Keratinocyte (primary cell): ENCODE data around the gene CDHR1. TPM values are rescaled to one million over a fixed set of nuclear protein-coding genes. Genes with fewer than 3 reads are reported as not detected.

ENCODE experiments used
- DNase-seq: peaks from one replicate; pipeline ENCODE4 v3.0.0-alpha.2; 2011; ENCODE audit warnings: low read depth, missing footprints, low spot score
- FAIRE-seq: peaks from 2 replicates; lab custom pipeline; 2011; peaks lifted over from hg19 to GRCh38; lab: Jason Lieb, UNC
- H2AFZ ChIP-seq: 2 replicates; pipeline ENCODE4 v1.6.0; 2012; ENCODE audit warnings: low read length, control low read depth, inconsistent platforms; ENCODE audit not compliant: control insufficient read depth
- H3K27ac ChIP-seq: 2 replicates; pipeline ENCODE4 v1.5.1; 2011; ENCODE audit warnings: low read length; ENCODE audit not compliant: control insufficient read depth, insufficient read depth
- H3K27me3 ChIP-seq: 3 replicates; pipeline ENCODE4 v1.6.0; 2011; ENCODE audit warnings: low read length; ENCODE audit not compliant: control insufficient read depth, insufficient read depth; ENCODE audit errors: extremely low read depth
- H3K36me3 ChIP-seq, 2 experiments: 2 replicates in 1 of 2; 3 replicates in 1 of 2; pipeline ENCODE4 v1.5.1; 2011; ENCODE audit warnings: low read length in 2 of 2, mild to moderate bottlenecking in 1 of 2; ENCODE audit not compliant: control insufficient read depth in 2 of 2, insufficient read depth in 2 of 2; ENCODE audit errors: extremely low read depth in 1 of 2
- H3K4me1 ChIP-seq: 3 replicates; pipeline ENCODE4 v1.5.1; 2011; ENCODE audit warnings: low read length; ENCODE audit not compliant: control insufficient read depth, insufficient read depth; ENCODE audit errors: extremely low read depth
- H3K4me2 ChIP-seq: 3 replicates; pipeline ENCODE4 v1.6.0; 2011; ENCODE audit warnings: low read depth, low read length; ENCODE audit not compliant: control insufficient read depth, insufficient read depth; ENCODE audit errors: extremely low read depth
- H3K4me3 ChIP-seq, 3 experiments: fragments of 200-600 bp in 1 of 3; sonication (generic) in 1 of 3; 2 replicates in 2 of 3; 3 replicates in 1 of 3; pipeline ENCODE4 v1.5.1; 2011 to 2016; ENCODE audit warnings: low read length in 3 of 3, mild to moderate bottlenecking in 3 of 3, control low read depth in 2 of 3, inconsistent platforms in 1 of 3, low read depth in 1 of 3, mixed read lengths in 1 of 3, mixed run types in 1 of 3, moderate library complexity in 1 of 3; ENCODE audit not compliant: control insufficient read depth in 2 of 3, insufficient read depth in 2 of 3; ENCODE audit errors: extremely low read depth in 1 of 3
- H3K79me2 ChIP-seq: 2 replicates; pipeline ENCODE4 v1.6.0; 2012; ENCODE audit warnings: low read length; ENCODE audit not compliant: control insufficient read depth, insufficient read depth
- H3K9ac ChIP-seq: 3 replicates; pipeline ENCODE4 v1.6.0; 2011; ENCODE audit warnings: low read length; ENCODE audit not compliant: control insufficient read depth, insufficient read depth; ENCODE audit errors: extremely low read depth
- H3K9me1 ChIP-seq: 3 replicates; pipeline ENCODE4 v1.6.0; 2011; ENCODE audit warnings: low read length; ENCODE audit not compliant: control insufficient read depth, insufficient read depth; ENCODE audit errors: extremely low read depth
- H3K9me3 ChIP-seq: 2 replicates; pipeline ENCODE4 v1.5.1; 2012; ENCODE audit warnings: low read depth, low read length; ENCODE audit not compliant: control insufficient read depth
- H4K20me1 ChIP-seq: 3 replicates; pipeline ENCODE4 v1.6.0; 2011; ENCODE audit warnings: low read length; ENCODE audit not compliant: control insufficient read depth, insufficient read depth; ENCODE audit errors: extremely low read depth
- CTCF ChIP-seq, 3 experiments: IDR thresholded peaks in 1 of 3; conservative IDR thresholded peaks in 1 of 3; optimal IDR thresholded peaks in 1 of 3; 2 replicates in 2 of 3; 3 replicates in 1 of 3; pipeline versions ENCODE3 to v1.5.1; 2011; ENCODE audit warnings: low read length in 3 of 3, mild to moderate bottlenecking in 3 of 3, moderate library complexity in 2 of 3, control low read depth in 1 of 3, inconsistent platforms in 1 of 3; ENCODE audit not compliant: insufficient read depth in 2 of 3; ENCODE audit errors: extremely low read depth in 1 of 3
- EZH2 ChIP-seq: IDR thresholded peaks from one replicate; pipeline ENCODE4 v1.6.1; 2012; ENCODE audit warnings: inconsistent platforms, mild to moderate bottlenecking, low read length, moderate library complexity
- dilution Hi-C: fragments of 300-500 bp; cut with MboI; formaldehyde crosslinking; loops from one replicate; pipeline ENCODE4 v1.7.0; 2020; ENCODE audit warnings: low sequenced_read_pairs; ENCODE audit not compliant: extremely low pct_ligation_motif_present
- polyA plus RNA-seq, 5 experiments: library from polyadenylated mRNA; depleted of rRNA in 3 of 5; stranded (reverse) in 3 of 5; stranded (forward) in 1 of 5; unstranded in 1 of 5; fragments of >200 nt; gene quantifications; 1 replicate in 1 of 5; 2 replicates in 3 of 5; 3 replicates in 1 of 5; pipeline versions ENCODE4 v1.2.1 to v1.2.3, GENCODE V29; 2011 to 2012; ENCODE audit warnings: missing spikeins in 2 of 5, low read depth in 1 of 5, low replicate concordance in 1 of 5

CDHR1 gene
- polyA plus RNA-seq, 1 donor (not counting 4 experiments of a cell fraction or from before 2014, with no cell fraction given), result 5.2 TPM

GRCh38 chr10:84216834-84217233 is 22.5 kb downstream of the CDHR1 start:
- Histone ChIP-seq H3K9me1 (no peaks in the 10 kb centered on the region), H3K79me2 (no peaks in the 10 kb centered on the region), H3K36me3 (no peaks in the 10 kb centered on the region), H4K20me1 (no peaks in the 10 kb centered on the region), H3K9me3 (no peaks in the 10 kb centered on the region), H3K27me3 (no peaks in the 10 kb centered on the region), H2AFZ (no peak overlapping the region), H3K27ac (no peak overlapping the region), H3K4me2 (no peak overlapping the region), H3K9ac (no peak overlapping the region), H3K4me1 (no peaks in the 10 kb centered on the region), H3K4me3 (no peak overlapping the region)
- DNase-seq, result no peak
- dilution Hi-C loops, result no loop called here
- no peak for TF ChIP-seq CTCF (optimal IDR thresholded peaks at IDR 0.05 in 1 of 3, IDR thresholded peaks at IDR 0.05 in 1 of 3, conservative IDR thresholded peaks at IDR 0.05 in 1 of 3; ENCODE audit: extremely low read depth in 1 of 3, insufficient read depth in 2 of 3, low read length in 3 of 3)
- no peak for FAIRE-seq

GRCh38 chr10:84217746-84218145 is 23.4 kb downstream of the CDHR1 start:
- no peaks in the 10 kb centered on the region for H3K4me1 ChIP-seq
- FAIRE-seq (no peak), DNase-seq (no peak)
- no peaks in the 10 kb centered on the region for H3K36me3 ChIP-seq
- H3K27me3 ChIP-seq, result no peaks in the 10 kb centered on the region
- H3K9ac ChIP-seq, result no peak overlapping the region
- no peaks in the 10 kb centered on the region for H3K9me3 ChIP-seq
- no peaks in the 10 kb centered on the region for H3K9me1 ChIP-seq
- H4K20me1 ChIP-seq, result no peaks in the 10 kb centered on the region
- TF ChIP-seq CTCF (optimal IDR thresholded peaks at IDR 0.05 in 1 of 3, IDR thresholded peaks at IDR 0.05 in 1 of 3, conservative IDR thresholded peaks at IDR 0.05 in 1 of 3; ENCODE audit: extremely low read depth in 1 of 3, insufficient read depth in 2 of 3, low read length in 3 of 3) (no peak), EZH2 (no peak)
- H3K27ac ChIP-seq, result no peak overlapping the region
- H3K4me3 ChIP-seq, result no peak overlapping the region
- dilution Hi-C loops, result no loop called here
- H2AFZ ChIP-seq, result no peak overlapping the region
- no peaks in the 10 kb centered on the region for H3K79me2 ChIP-seq
- H3K4me2 ChIP-seq, result no peak overlapping the region
